AG04450 (cell line): Measurements from ENCODE around the gene COG5. TPM values are rescaled to one million over a fixed set of nuclear protein-coding genes. Genes with fewer than 3 reads are reported as not detected.

Experiments
- CTCF ChIA-PET: fragments of 300-600, 350-600 bp; formaldehyde crosslinking; extraction: SDS; loops from one replicate; lab custom pipeline; 2022; ENCODE audit warnings: antibody characterized with exemption, inconsistent platforms; lab: Charles Lee
- POLR2A ChIA-PET: fragments of 350-600 bp; formaldehyde crosslinking; extraction: SDS; loops from one replicate; lab custom pipeline; 2021; ENCODE audit warnings: antibody characterized with exemption, inconsistent platforms; lab: Yijun Ruan, JAX
- DNase-seq: peaks from one replicate; pipeline ENCODE4 v3.0.0-alpha.2; 2011; ENCODE audit warnings: low read depth, low spot score
- H3K27ac ChIP-seq: one replicate; pipeline ENCODE4 v1.5.1; 2012; ENCODE audit warnings: low read depth, low read length, control low read depth
- H3K27me3 ChIP-seq: one replicate; pipeline ENCODE4 v1.6.0; 2012; ENCODE audit warnings: low read length; ENCODE audit not compliant: control insufficient read depth, insufficient read depth
- H3K4me3 ChIP-seq: 2 replicates; pipeline ENCODE4 v1.5.1; 2011; ENCODE audit warnings: mild to moderate bottlenecking, low read depth, low read length, control low read depth
- H3K9me3 ChIP-seq: 2 replicates; pipeline ENCODE4 v1.5.1; 2012; ENCODE audit warnings: low read length; ENCODE audit not compliant: control insufficient read depth, insufficient read depth
- CTCF ChIP-seq: IDR thresholded peaks from 2 replicates; pipeline ENCODE4 v1.5.1; 2011; ENCODE audit warnings: low read depth, low read length, control low read depth, inconsistent platforms
- polyA plus RNA-seq: library from polyadenylated mRNA; depleted of rRNA; stranded (reverse); fragments of >200 nt; gene quantifications from 2 replicates; pipeline ENCODE4 v1.2.3, GENCODE V29; 2011

Gene COG5
- polyA plus RNA-seq, 1 experiment, result 55.2 TPM

- no peak for TF ChIP-seq CTCF
- H3K27ac ChIP-seq, result no peak overlapping the region
- H3K27me3 ChIP-seq, result no peaks in the 10 kb centered on the region
- H3K4me3 ChIP-seq, result no peak overlapping the region
- ChIA-PET CTCF (interaction anchor here (1.0 kb wide), 1 partner anchor 520 kb away, joined by 3 read pairs; no protein-coding TSS in a partner anchor), POLR2A (no interaction called here)
- peaks cover 5% of the 10 kb centered on the region for H3K9me3 ChIP-seq
- DNase-seq, result no peak
Measured at GRCh38 chr7:107354640-107355039, 209.1 kb downstream of the COG5 start.

DNA sequence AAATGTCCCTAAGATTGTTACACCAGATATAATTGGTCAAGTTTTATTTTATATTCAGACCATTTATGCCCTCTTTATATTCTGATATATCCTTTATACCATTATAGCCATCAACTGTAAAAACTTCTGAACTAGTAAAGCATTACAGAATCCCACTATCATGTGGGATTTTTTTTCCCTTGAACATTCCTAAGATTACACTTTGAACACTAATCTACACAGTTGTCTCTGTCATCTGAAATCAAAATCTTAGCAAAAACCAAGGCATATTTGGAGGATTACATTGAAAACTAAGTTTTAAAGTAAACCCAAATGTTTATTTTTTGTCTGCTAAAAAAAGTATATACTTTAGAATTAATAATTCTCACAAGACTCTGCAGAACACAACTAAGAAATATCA, 210.0 kb downstream of the COG5 start:
- H3K4me3 ChIP-seq, result no peak overlapping the region
- H3K9me3 ChIP-seq, result no peaks in the 10 kb centered on the region
- POLR2A ChIA-PET, result interaction anchor here (0.7 to 0.8 kb wide), 3 partner anchors 44 to 163 kb away, joined by 3 to 6 read pairs (median 4); no protein-coding TSS in a partner anchor
- no peaks in the 10 kb centered on the region for H3K27me3 ChIP-seq
- H3K27ac ChIP-seq, result no peak overlapping the region
- TF ChIP-seq CTCF, result no peak
- CTCF ChIA-PET, result interaction anchor here (1.0 kb wide), 1 partner anchor 521 kb away, joined by 3 read pairs; no protein-coding TSS in a partner anchor
- DNase-seq, result no peak

- DNase-seq, result no peak
- ChIA-PET CTCF (no interaction called here), POLR2A (no interaction called here)
- H3K27me3 ChIP-seq, result no peaks in the 10 kb centered on the region
- no peak for TF ChIP-seq CTCF
- no peak overlapping the region for H3K27ac ChIP-seq
- no peak overlapping the region for H3K4me3 ChIP-seq
- no peaks in the 10 kb centered on the region; the same call in 1 of the 2 replicates for H3K9me3 ChIP-seq
Measured at GRCh38 chr7:107345898-107346297, 217.8 kb downstream of the COG5 start.

GRCh38 chr7:107344799-107345198, 218.9 kb downstream of the COG5 start:
- DNase-seq, result no peak
- ChIA-PET POLR2A (no interaction called here), CTCF (no interaction called here)
- Histone ChIP-seq H3K27ac (no peak overlapping the region), H3K4me3 (no peak overlapping the region), H3K27me3 (no peaks in the 10 kb centered on the region), H3K9me3 (no peaks in the 10 kb centered on the region; the same call in 1 of the 2 replicates)
- no peak for TF ChIP-seq CTCF

DNA sequence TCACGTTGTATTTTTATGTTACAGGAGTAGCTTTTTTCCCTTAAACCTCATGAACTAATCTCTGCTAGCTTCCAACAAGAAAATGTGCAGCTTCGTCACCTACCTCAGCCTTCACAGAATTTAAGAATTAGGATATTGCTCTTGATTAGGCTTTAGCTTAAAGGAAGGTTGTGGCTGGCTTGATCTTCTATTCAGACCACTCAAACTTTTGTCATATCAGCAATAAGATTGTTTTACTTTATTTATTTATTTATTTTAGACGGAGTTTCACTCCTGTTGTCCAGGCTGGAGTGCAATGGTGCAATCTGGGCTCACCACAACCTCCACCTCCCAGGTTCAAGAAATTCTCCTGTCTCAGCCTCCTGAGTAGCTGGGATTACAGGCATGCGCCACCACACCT, 219.4 kb downstream of the COG5 start:
- DNase-seq, result no peak
- Histone ChIP-seq H3K27ac (no peak overlapping the region), H3K9me3 (no peaks in the 10 kb centered on the region; the same call in 1 of the 2 replicates), H3K27me3 (no peaks in the 10 kb centered on the region), H3K4me3 (no peak overlapping the region)
- TF ChIP-seq CTCF, result no peak
- ChIA-PET CTCF (no interaction called here), POLR2A (no interaction called here)
